ENCODE data around the gene R3HCC1L. TPM values are rescaled to one million over a fixed set of nuclear protein-coding genes. Genes with fewer than 3 reads are reported as not detected.

The R3HCC1L gene
- total and polyA plus RNA-seq, 10 of the 15 experiments (the other 5 are each of a cell fraction or from before 2014, with no cell fraction given), result 11.3 to 20.3 (median 15.3) TPM

DNA sequence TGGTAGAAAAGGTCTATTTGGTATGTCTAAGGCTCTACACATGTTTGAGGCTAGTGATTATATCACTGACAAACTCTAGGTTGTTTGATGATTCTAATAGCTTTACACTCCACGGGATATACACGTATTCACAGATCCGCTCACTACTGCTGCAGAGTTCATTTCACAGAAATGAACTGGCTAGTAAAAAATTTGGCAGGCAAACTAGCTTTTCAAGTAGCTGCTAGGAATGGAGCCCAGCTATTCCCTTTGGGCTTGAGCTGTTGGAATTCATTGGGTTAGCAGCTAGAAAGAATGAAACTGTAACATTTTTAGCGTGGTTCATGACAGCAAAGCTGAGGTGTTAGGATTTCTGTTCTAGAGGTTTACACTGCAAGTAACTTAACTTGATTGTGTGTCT lies 37.6 kb downstream of the R3HCC1L start:
- Histone ChIP-seq H3K79me2 (ENCODE audit: control insufficient read depth, insufficient read depth, low read length) (no peaks in the 10 kb centered on the region), H4K20me1 (ENCODE audit: control insufficient read depth, insufficient read depth) (peaks cover 8% of the 10 kb centered on the region; the same call in 1 of the 2 replicates), H3K9ac (ENCODE audit: control insufficient read depth, insufficient read depth, low read length) (no peak overlapping the region), H3K36me3 (ENCODE audit: control insufficient read depth in 2 of 2, insufficient read depth in 2 of 2, low read length in 1 of 2) (peaks cover 3 to 5% of the 10 kb centered on the region in 2 experiments; a peak in 3 of 4 replicates), H3K27ac (ENCODE audit: control insufficient read depth, insufficient read depth) (no peak overlapping the region), H2AFZ (ENCODE audit: control insufficient read depth, low read depth, low read length) (no peak overlapping the region), H3K27me3 (replicated peaks in 1 of 2; ENCODE audit: control insufficient read depth in 2 of 2, insufficient read depth in 2 of 2, low read length in 1 of 2) (no peaks in the 10 kb centered on the region), H3K9me3 (replicated peaks; ENCODE audit: control insufficient read depth, insufficient read depth, low read length) (no peaks in the 10 kb centered on the region), H3K4me3 (no peak overlapping the region), H3K4me2 (ENCODE audit: control insufficient read depth, insufficient read depth) (no peak overlapping the region), H3K4me1 (ENCODE audit: control insufficient read depth, insufficient read depth, low read length) (peaks cover 22% of the 10 kb centered on the region)
- 98% methylated on average over 4 of the region's 4 CpGs for WGBS (ENCODE audit: insufficient coverage, insufficient replicate concordance, low lambda C conversion rate, missing lambda C conversion rate)
- ChIA-PET POLR2A (no interaction called here), RAD21 (ENCODE audit: unreplicated experiment) (interaction anchor here (1.2 to 2.5 kb wide), 3 partner anchors 15 to 137 kb away, joined by 3 to 13 read pairs (median 3); no protein-coding TSS in a partner anchor), SMC1A (ENCODE audit: uncharacterized antibody, unreplicated experiment) (interaction anchor here (0.8 to 1.9 kb wide), 8 partner anchors 8 to 223 kb away, joined by 3 to 7 read pairs (median 3); no protein-coding TSS in a partner anchor), CTCF (interaction anchor here (0.7 to 4.5 kb wide), 12 partner anchors 10 to 295 kb away, joined by 3 to 42 read pairs (median 6); no protein-coding TSS in a partner anchor)
- DNase-seq (ENCODE audit: low read depth, low spot score) (no peak), ATAC-seq (no peak), FAIRE-seq (no peak)
- in situ Hi-C loops (cut with MboI) (no loop called here), intact Hi-C loops (cut with micrococcal nuclease; ENCODE audit: unreplicated experiment) (loop anchor here (5.0 kb wide), 1 partner anchor 220 kb away; no protein-coding TSS in a partner anchor)
- BruUV-seq (replicated peaks), result no TSS peak
- TF ChIP-seq HCFC1 (IDR thresholded peaks at IDR 0.05; ENCODE audit: low read length) (no peak), SMAD1 (IDR thresholded peaks at IDR 0.05; ENCODE audit: low read depth, partially characterized antibody) (no peak), LARP7 (IDR thresholded peaks at IDR 0.05) (no peak), KDM1A (IDR thresholded peaks at IDR 0.05; ENCODE audit: borderline replicate concordance) (no peak), E2F4 (IDR thresholded peaks at IDR 0.05; ENCODE audit: low read depth, low read length) (no peak), FOXM1 (IDR thresholded peaks at IDR 0.05; ENCODE audit: low read depth, low read length) (no peak), SPI1 (IDR thresholded peaks at IDR 0.05; ENCODE audit: borderline replicate concordance, insufficient read depth, low read depth, low read length) (no peak), ZSCAN29 (IDR thresholded peaks at IDR 0.05) (no peak), BMI1 (IDR thresholded peaks at IDR 0.05; ENCODE audit: borderline replicate concordance) (no peak), SREBF2 (IDR thresholded peaks at IDR 0.05; ENCODE audit: low read length) (no peak), ZNF384 (IDR thresholded peaks at IDR 0.05; ENCODE audit: borderline replicate concordance, low read depth, low read length) (no peak), ZNF24 (IDR thresholded peaks at IDR 0.05) (no peak), BCL3 (IDR thresholded peaks at IDR 0.05; ENCODE audit: borderline replicate concordance, insufficient read depth, low read depth, low read length, poor library complexity, severe bottlenecking) (no peak), CBX3 (IDR thresholded peaks at IDR 0.05; ENCODE audit: borderline replicate concordance, low read depth) (no peak)
- TF ChIP-seq, protein P1, sequence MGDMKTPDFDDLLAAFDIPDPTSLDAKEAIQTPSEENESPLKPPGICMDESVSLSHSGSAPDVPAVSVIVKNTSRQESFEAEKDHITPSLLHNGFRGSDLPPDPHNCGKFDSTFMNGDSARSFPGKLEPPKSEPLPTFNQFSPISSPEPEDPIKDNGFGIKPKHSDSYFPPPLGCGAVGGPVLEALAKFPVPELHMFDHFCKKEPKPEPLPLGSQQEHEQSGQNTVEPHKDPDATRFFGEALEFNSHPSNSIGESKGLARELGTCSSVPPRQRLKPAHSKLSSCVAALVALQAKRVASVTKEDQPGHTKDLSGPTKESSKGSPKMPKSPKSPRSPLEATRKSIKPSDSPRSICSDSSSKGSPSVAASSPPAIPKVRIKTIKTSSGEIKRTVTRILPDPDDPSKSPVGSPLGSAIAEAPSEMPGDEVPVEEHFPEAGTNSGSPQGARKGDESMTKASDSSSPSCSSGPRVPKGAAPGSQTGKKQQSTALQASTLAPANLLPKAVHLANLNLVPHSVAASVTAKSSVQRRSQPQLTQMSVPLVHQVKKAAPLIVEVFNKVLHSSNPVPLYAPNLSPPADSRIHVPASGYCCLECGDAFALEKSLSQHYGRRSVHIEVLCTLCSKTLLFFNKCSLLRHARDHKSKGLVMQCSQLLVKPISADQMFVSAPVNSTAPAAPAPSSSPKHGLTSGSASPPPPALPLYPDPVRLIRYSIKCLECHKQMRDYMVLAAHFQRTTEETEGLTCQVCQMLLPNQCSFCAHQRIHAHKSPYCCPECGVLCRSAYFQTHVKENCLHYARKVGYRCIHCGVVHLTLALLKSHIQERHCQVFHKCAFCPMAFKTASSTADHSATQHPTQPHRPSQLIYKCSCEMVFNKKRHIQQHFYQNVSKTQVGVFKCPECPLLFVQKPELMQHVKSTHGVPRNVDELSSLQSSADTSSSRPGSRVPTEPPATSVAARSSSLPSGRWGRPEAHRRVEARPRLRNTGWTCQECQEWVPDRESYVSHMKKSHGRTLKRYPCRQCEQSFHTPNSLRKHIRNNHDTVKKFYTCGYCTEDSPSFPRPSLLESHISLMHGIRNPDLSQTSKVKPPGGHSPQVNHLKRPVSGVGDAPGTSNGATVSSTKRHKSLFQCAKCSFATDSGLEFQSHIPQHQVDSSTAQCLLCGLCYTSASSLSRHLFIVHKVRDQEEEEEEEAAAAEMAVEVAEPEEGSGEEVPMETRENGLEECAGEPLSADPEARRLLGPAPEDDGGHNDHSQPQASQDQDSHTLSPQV (IDR thresholded peaks at IDR 0.05), result no peak
